GM18870 (cell line): ENCODE measurements around the gene TAS2R3.
"Not testable (repeated sequence)": the region's sequence is repeated elsewhere in the genome, so short reads cannot be mapped to it uniquely, and the experiment has no call there.

Experiments
- ATAC-seq: cut with Tn5 transposase; IDR thresholded peaks from one replicate; pipeline ENCODE4 v1.9.1; 2021; ENCODE audit warnings: moderate library complexity; ENCODE audit not compliant: unreplicated experiment

Gene TAS2R3

DNA sequence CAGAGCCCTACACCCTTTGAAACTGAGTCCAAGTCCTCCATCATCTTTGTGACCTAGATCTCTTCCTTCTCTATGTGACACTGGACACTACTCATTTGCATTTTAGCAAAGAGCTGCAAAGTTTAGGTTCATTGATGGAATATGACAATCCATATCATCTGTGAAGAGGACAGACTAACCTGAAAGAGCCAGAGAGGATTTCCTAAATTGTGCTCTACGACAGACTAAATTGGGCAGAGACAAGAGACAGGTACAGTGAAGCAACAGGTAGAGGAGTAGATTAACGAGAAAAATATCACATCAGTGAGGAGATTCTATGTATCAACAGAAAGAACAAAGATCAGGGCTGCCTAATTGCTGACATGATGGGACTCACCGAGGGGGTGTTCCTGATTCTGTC is at the start of gene TAS2R3:
Gene TAS2R3 (plus strand): TSS at position 301 of the 400 bp plus-strand sequence. CDS start 62 bp downstream, at position 363.
- no peak for ATAC-seq

DNA sequence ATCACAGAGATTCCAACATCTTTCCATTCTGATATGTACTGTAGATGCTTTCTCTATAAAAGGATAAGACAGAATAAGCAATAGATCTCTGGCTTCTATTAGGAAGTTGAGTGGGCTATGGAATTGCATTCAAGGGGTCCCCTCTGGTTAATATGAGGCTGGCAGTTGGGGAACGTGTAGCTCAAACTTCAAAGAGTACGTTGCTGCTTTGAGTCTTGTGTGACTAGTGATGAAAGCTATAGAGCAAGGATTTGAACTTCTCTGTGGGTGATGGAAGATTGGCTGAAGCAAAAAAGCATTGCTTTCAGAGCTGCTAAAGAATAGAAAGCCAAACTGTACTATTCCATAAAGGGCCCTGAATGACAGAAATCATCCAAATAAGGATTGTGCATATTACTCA is 49.3 kb upstream of the TAS2R3 start:
- ATAC-seq, result no peak

DNA sequence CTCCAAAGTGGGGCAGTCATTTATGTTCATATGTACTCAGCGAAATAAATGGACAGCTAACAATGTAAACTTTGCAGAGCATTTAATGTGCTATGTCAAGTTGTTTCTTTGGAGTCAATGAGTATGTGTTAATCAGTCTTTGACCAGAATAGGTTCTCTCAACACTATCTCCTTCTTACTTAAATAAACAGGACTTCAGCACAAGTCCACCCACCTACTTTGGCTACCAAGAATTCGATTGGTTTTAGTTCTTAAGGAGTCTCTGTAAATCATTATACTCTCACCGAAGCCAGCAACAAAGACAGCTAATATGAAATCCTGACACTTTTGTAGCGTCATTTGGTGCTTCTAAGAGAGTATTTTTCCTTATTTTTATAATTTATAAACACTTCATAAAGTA is 48.9 kb upstream of the TAS2R3 start:
- no peak for ATAC-seq

GRCh38 chr7:141715794-141716689 is 47.9 kb upstream of the TAS2R3 start:
- no peak for ATAC-seq

DNA sequence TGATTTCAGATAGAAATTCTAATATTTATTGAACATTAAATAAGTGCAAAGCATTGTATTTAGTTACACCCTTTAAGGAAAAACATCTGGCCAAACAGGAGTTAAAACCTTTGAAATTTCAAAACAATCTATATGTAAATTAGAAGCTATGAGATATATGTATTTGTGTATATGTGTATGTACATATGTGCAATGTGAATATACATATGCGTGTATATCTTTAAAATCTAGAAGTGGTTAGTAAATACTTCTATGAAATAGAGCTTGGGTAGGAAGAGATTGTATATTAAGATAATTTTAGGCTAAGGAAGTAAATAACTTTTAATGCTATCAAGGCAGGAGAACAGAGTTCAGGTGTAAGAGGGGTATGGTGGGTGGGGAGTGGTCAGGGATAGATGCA is 46.4 kb upstream of the TAS2R3 start:
- ATAC-seq, result no peak

DNA sequence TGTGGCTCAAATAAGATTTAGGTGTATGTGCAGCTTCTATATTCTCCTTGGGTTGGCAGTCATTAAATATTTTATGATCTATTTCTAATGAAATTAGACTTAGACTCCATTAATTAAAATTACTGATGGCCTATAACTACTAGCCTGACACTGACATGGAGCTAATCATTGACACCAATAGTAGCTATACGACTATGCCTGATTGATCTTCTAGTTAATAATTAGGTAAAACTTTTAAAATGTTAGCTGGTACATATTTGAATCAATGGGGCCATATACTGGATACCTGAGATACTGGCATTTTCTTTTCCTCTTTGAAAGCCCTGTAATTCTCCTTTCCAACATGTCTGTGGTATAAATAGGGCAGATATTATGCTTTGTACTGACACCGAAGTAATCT is 41.4 kb upstream of the TAS2R3 start:
- no peak for ATAC-seq

DNA sequence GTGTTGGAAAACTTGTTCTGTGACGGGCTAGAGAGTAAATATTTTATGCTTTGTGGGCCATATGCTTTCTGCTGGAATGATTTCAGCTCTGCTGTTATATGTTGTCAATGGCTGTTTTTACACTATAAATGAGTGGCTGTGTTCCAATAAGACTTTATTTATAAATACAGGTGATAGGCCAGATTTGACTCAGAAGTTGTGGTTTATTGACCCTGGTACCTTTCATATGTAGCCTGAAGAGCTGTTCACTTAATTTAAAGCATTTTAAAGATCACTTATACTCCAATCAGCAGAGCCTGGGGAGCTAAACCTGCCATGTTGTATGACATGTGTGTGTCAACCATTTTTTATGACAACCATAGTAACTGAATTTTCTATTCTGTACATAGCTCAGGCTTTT is 34.9 kb upstream of the TAS2R3 start:
- ATAC-seq, result no peak

DNA sequence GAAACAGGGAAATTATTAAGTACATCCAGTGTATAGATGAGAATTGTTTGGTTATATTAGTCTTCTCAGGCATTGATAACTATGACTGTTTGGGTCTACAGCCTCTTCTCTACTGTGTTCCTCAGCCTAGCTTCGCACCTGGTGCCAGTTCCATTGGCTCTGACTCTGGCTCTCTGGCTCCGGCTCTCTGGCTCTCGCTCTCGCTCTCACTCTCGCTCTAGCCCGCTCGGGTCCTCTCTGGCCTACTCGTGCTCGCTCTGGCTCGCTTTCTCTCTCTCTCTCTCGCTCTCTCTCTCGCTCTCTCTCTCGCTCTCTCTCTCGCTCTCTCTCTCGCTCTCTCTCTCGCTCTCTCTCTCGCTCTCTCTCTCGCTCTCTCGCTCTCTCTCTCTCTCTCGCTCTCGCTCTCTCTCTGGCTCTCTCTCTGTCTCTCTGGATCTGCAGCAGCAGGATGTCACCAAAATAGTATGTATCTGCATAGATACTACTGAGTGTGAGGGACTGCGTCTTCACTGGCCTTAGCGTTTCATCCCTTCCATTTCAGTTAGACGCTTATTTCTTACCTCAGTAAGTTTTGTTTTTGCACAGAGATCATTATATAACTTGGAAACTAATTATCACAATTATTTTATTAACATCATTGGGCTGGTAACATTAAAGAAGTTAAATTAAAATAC is 32.3 kb upstream of the TAS2R3 start:
- no peak for ATAC-seq

- no peak for ATAC-seq
Measured at GRCh38 chr7:141737118-141737835, 26.6 kb upstream of the TAS2R3 start.

DNA sequence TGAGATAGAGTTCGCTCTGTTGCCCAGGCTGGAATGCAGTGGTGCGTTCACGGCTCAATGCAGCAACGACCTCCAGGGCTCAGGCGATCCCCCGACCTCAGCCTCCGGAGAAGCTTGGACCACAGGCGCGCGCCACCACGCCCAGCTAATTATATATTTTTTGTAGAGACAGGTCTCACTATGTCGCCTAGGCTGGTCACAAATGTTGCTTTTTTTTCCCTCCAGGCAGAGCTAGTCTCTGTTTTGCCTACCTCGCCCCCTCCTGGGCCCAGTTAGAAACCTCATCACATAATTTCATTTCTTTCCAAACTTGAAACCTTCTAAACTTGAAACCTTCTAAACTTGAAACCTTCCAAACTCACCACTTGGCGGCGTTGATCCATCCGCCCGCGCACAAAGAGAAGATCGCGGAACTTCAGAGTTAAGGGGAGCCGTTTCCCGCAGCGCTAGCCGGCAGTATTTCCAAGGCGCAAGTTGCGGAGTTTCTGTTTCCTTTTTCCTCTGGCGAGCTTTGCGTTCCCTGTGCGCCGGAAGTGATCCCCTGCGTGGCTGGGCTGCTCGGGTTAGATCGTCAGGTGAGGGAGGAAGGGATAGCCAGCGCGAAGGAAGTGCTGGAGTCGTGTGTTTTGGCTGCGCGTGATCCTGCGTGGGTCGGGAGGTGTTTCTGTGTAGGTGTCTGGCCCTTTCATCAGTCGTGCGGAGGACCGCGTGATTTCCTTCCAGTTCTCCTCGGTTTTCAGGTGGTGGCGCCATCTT is 25.9 kb upstream of the TAS2R3 start, which contains the start of gene SSBP1:
Gene SSBP1 (plus strand): TSS at position 523 of the 756 bp plus-strand sequence. CDS start 809 bp downstream, outside the sequence.
- peak; percentile 96 for ATAC-seq

DNA sequence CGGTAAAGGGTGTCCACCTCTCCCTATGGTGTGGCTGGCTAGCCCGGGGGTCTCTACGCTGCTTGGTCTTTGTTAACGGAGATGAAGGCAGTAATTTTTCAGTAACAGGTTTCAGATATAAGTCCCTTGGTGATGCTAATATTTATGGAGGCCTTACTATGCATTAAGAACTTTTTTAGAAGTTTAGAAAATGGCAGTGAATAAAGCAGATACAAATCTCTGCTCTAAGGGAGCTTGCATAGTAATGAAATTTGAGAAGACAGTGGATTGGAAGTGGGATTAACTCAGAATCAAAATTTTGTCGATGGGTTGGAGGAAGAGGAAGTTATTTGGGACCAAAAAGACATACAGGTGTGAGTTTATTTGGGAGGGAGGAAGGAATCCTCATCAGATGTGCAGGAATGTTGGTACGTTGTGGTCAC is 25.3 kb upstream of the TAS2R3 start:
- ATAC-seq, result no peak

- ATAC-seq, result no peak
Measured at GRCh38 chr7:141739250-141739649, 24.6 kb upstream of the TAS2R3 start.

GRCh38 chr7:141742229-141742628 is 21.7 kb upstream of the TAS2R3 start:
- no peak for ATAC-seq

- ATAC-seq, result no peak
Measured at GRCh38 chr7:141744131-141744530, 19.8 kb upstream of the TAS2R3 start.

DNA sequence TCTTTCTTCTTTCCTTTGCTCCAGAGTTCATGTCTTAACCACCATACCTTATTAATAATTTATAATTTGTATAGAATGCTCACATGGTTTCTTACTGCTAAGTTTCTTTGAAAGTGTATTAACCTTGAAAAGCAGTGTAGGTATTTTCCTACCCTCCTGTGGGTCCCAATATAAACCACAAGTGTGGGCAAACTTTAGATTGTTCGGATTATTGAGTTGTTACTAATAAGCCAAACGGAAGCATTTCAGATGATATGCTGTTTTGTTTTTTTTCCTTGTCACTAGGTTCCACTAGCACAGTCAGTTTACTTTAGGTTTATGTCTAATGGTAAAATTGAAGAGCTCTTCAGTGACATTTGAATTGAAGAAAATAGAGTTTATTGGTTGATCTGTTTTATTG is 15.5 kb upstream of the TAS2R3 start:
- ATAC-seq, result no peak

DNA sequence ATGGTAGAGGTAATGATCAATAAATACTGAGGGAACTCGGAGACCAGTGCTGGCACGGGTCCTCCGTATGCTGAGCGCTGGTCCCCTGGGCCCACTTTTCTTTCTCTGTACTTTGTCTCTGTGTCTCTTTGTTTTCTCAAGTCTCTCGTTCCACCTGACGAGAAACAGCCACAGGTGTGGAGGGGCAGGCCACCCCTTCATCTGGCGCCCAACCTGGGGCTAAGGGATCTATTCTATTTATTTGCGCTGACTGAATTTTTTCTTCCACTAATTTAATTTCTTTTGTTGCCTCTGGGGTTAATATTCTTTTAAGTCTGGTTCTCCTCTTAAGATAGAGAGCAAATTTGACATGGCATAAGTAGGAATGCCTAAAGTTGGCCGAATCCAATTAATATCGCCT is 12.0 kb upstream of the TAS2R3 start:
- not testable (repeated sequence) for ATAC-seq

DNA sequence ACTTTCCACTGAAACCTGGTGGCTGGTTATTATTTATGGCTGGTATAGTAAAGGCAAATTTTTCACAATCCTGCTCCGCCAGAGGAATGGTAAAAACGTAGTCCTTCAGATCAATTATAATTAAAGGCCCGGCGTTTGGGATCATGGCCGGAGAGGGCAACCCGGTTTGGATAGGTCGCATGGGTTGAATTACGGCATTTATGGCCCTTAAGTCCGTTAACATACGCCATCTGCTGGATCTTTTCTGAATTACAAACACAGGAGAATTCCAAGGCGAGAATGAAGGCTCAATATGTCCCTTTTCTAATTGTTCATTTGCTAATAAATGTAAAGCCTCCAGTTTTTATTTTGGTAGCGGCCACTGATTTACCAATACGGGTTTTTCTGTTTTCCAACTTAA is 11.3 kb upstream of the TAS2R3 start:
- no peak for ATAC-seq

- no peak for ATAC-seq
Measured at GRCh38 chr7:141754939-141755338, 9.0 kb upstream of the TAS2R3 start.

DNA sequence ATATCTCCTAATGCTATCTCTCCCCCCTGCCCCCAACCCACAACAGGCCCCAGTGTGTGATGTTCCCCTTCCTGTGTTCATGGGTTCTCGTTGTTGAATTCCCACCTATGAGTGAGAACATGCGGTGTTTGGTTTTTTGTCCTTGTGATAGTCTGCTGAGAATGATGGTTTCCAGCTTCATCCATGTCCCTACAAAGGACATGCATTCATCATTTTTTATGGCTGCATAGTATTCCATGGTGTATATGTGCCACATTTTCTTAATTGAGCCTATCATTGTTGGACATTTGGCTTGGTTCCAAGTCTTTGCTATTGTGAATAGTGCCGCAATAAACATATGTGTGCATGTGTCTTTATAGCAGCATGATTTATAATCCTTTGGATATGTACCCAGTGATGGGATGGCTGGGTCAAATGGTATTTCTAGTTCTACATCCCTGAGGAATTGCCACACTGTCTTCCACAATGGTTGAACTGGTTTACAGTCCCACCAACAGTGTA is 6.2 kb downstream of the TAS2R3 start:
- ATAC-seq, result not testable (repeated sequence)

DNA sequence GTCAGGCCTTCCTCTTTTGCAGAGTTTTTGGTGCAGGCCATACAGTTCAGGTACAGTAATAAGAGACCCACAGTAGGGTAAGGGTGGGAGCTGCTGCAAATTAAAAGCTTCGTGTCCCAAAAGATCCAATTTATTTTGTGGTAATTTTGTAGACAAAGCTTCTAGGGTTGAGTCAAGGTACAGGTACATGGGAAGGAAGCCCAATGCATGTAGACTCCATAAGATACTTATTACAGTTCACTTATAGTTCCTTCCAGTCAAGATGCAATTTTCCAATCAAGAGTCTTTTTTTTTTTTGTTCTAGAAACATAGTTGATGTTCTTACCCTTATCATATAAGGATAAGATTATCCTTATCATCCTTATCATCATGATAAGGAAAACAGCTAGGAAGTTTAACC is 12.5 kb downstream of the TAS2R3 start, which contains the start of gene TAS2R4:
Gene TAS2R4 (plus strand): TSS at position 301 of the 400 bp plus-strand sequence. CDS start 1,815 bp downstream, outside the sequence.
- ATAC-seq, result no peak
